ENCODE data around the gene ACVRL1. TPM values are rescaled to one million over a fixed set of nuclear protein-coding genes. Genes with fewer than 3 reads are reported as not detected.

ACVRL1 gene
- total RNA-seq, 4 donors from 2014 or later = 115 to 440 (median 137) TPM

DNA sequence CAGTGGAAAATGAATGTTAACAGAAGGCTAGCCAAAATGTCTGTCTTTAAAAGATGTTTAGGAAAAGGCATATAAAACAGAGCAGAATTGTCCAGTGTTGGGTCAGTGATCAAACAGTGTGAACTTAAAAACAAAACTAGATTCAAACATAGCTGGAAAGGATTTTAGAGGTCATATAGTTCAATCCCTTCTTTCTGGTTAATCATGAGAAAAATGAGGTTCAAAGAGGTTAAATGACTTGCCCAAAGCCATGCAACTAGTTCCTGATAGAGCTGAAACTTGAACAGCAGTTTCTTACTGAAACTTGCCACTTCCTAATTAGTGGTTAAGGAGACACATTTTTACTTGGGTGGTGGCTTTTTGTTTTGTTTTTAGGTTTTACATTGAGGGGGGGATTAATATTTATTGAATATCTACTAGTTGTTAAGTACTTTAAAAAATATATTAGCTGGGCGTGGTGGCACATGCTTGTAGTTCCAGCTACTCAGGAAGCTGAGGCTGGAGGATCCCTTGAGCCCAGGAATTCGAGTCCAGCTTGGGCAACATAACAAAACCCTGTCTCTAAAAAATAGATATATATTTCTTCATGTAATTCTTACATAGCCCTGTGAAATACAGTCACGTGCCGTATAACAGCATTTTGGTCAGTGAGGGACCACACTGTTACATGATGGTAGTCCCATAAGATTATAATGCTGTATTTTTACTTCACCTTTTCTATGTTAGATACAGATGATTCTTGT is 64.5 kb downstream of the ACVRL1 start:
- no peaks in the 10 kb centered on the region for H3K27me3 ChIP-seq
- no peak overlapping the region for H3K4me3 ChIP-seq
- TF ChIP-seq EP300 (IDR thresholded peaks at IDR 0.05; ENCODE audit: low read depth) (no peak), POLR2AphosphoS5 (IDR thresholded peaks at IDR 0.05) (no peak)
- TF ChIP-seq, protein P1, sequence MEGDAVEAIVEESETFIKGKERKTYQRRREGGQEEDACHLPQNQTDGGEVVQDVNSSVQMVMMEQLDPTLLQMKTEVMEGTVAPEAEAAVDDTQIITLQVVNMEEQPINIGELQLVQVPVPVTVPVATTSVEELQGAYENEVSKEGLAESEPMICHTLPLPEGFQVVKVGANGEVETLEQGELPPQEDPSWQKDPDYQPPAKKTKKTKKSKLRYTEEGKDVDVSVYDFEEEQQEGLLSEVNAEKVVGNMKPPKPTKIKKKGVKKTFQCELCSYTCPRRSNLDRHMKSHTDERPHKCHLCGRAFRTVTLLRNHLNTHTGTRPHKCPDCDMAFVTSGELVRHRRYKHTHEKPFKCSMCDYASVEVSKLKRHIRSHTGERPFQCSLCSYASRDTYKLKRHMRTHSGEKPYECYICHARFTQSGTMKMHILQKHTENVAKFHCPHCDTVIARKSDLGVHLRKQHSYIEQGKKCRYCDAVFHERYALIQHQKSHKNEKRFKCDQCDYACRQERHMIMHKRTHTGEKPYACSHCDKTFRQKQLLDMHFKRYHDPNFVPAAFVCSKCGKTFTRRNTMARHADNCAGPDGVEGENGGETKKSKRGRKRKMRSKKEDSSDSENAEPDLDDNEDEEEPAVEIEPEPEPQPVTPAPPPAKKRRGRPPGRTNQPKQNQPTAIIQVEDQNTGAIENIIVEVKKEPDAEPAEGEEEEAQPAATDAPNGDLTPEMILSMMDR (IDR thresholded peaks at IDR 0.05) = no peak
- H3K36me3 ChIP-seq = peaks cover 0 to 10% (median 3%) of the 10 kb centered on the region in 4 donors
- in situ Hi-C loops (cut with MboI; ENCODE audit: low pct_ligation_motif_present in 1 of 4, low pct_unique_long_range_greater_than_20kb in 1 of 4, low sequenced_read_pairs in 3 of 4) = loop anchor here in 1 of 4 donors (10.0 kb wide), 1 partner anchor 47 kb away; no protein-coding TSS in a partner anchor
- H3K27ac ChIP-seq = peak overlapping the region in 3 of 4 donors; percentile 18 to 45 (median 32)
- DNase-seq = no peak
- intact Hi-C loops (cut with DNase I; ENCODE audit: low total_unique reads) = no loop called here
- no peaks in the 10 kb centered on the region for H3K9me3 ChIP-seq
- peaks cover 11 to 57% (median 42%) of the 10 kb centered on the region in 4 donors for H3K4me1 ChIP-seq
- WGBS, 2 donors (ENCODE audit: low coverage in 1 of 2) = 54 to 57% methylated on average over 4 of the region's 4 CpGs

DNA sequence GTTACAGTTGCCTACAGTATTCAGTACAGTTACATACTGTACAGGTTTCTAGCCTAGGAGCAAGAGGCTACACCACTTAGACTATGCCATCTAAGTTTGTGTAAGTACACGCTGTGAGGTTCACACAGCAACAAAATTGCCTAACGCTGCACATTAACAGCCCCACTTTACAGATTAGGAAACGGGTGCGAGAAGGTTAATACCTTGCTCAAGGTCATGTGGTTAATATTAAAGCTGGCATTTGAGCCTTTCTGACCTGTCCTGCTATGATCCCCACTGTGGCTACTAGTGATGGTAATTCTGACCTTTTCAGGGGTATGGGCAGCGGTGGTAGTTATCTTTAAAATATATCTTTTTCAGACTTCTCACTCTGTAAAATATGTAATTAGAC is 65.1 kb downstream of the ACVRL1 start:
- H3K4me1 ChIP-seq = peaks cover 11 to 57% (median 42%) of the 10 kb centered on the region in 4 donors
- in situ Hi-C loops (cut with MboI; ENCODE audit: low pct_ligation_motif_present in 1 of 4, low pct_unique_long_range_greater_than_20kb in 1 of 4, low sequenced_read_pairs in 3 of 4) = loop anchor here in 1 of 4 donors (10.0 kb wide), 1 partner anchor 48 kb away; no protein-coding TSS in a partner anchor

DNA sequence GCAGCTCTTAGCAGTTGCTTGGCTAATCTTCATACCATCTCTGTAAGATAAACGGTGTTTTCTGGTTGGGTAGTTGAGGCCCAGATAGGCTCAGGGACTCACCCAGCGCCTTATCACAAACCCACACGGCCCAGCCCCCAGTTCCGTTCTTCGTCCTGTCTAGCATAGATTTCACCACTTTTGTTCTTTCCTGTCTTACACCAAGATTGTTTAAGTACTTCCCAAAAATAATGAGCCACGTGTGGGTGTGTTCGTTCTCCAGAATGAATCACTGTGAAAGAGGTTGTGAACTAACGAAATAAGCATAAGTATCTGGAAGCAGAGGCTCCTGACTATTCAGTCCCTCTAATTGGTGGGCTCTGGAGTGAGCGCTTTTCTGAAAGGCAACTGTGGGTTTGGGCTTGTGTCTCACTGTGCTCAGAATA is 65.6 kb downstream of the ACVRL1 start:
- no peaks in the 10 kb centered on the region for H3K9me3 ChIP-seq
- TF ChIP-seq EP300 (IDR thresholded peaks at IDR 0.05; ENCODE audit: low read depth) = no peak
- H3K27me3 ChIP-seq = no peaks in the 10 kb centered on the region
- peaks cover 0 to 17% (median 3%) of the 10 kb centered on the region in 4 donors for H3K36me3 ChIP-seq
- H3K4me1 ChIP-seq = peaks cover 11 to 57% (median 42%) of the 10 kb centered on the region in 4 donors
- in situ Hi-C loops (cut with MboI; ENCODE audit: low pct_ligation_motif_present in 1 of 4, low pct_unique_long_range_greater_than_20kb in 1 of 4, low sequenced_read_pairs in 3 of 4) (loop anchor here in 1 of 4 donors (10.0 kb wide), 1 partner anchor 48 kb away; no protein-coding TSS in a partner anchor), intact Hi-C loops (cut with DNase I; ENCODE audit: low total_unique reads) (no loop called here)
- WGBS, 2 donors (ENCODE audit: low coverage in 1 of 2) = 56 to 62% methylated on average over 7 to 9 of the region's 9 CpGs
- peak overlapping the region in 3 of 4 donors; percentile 11 to 45 (median 32) for H3K27ac ChIP-seq
- peak; percentile 45 for DNase-seq
- no peak overlapping the region for H3K4me3 ChIP-seq

More for the DNA sequence above, 65.1 kb downstream of the ACVRL1 start:
- no peak for DNase-seq
- Histone ChIP-seq H3K9me3 (no peaks in the 10 kb centered on the region), H3K27me3 (no peaks in the 10 kb centered on the region), H3K27ac (peak overlapping the region; percentile 11 to 45 (median 25)), H3K4me3 (no peak overlapping the region), H3K36me3 (peaks cover 0 to 14% (median 3%) of the 10 kb centered on the region in 4 donors)
- intact Hi-C loops (cut with DNase I; ENCODE audit: low total_unique reads) = no loop called here
- TF ChIP-seq EP300 (IDR thresholded peaks at IDR 0.05; ENCODE audit: low read depth) (no peak), POLR2A (IDR thresholded peaks at IDR 0.05) (no peak), POLR2AphosphoS5 (IDR thresholded peaks at IDR 0.05) (no peak)
- TF ChIP-seq, protein P1 (IDR thresholded peaks at IDR 0.05) = no peak
- WGBS, 2 donors (ENCODE audit: low coverage in 1 of 2) = 52 to 61% methylated on average over 5 of the region's 5 CpGs

Other genes with a start within 250 kb of the ACVRL1 start
- gene FIGNL2, start 58.8 kb upstream of the ACVRL1 start, total RNA-seq = not detected
- not detected for gene ANKRD33, start 19.4 kb upstream of the ACVRL1 start, total RNA-seq
- gene ACVR1B, start 44.2 kb downstream of the ACVRL1 start, total RNA-seq = 10 to 100 TPM; 22.5 to 96.9 (median 68.7) TPM
- 10 to 100 TPM in 2 of 4 donors, 1 to 10 TPM in 2; 5.9 to 20.6 (median 9.7) TPM for gene TAMALIN, start 99.4 kb downstream of the ACVRL1 start, total RNA-seq
- gene NR4A1, start 143.9 kb downstream of the ACVRL1 start, total RNA-seq = 100 to 1,000 TPM in 1 of 4 donors, 10 to 100 TPM in 3; 50.7 to 102 (median 76.9) TPM
- gene ATG101, start 162.5 kb downstream of the ACVRL1 start, total RNA-seq = 10 to 100 TPM; 15.7 to 64.1 (median 51.6) TPM
- 1 to 10 TPM in 1 of 4 donors, under 1 TPM in 2, not detected in 1; 0.64 to 1.5 (median 0.80) TPM for gene SMIM41, start 172.2 kb downstream of the ACVRL1 start, total RNA-seq

Data from transverse colon (tissue), 4 donors.